GM23338 (cell line): ENCODE results near the gene CIRBP. TPM values are rescaled to one million over a fixed set of nuclear protein-coding genes. Genes with fewer than 3 reads are reported as not detected.
A peak's percentile ranks its signal among the peaks of the same experiment; 100 is the strongest.

Experiments used
- ATAC-seq: fragments of 200-7000 bp; cut with Tn5 transposase; 3 replicates; pipeline ENCODE4 v1.9.1; 2020
- DNase-seq: peaks from one replicate; pipeline ENCODE4 v3.0.0-alpha.2; 2015; ENCODE audit warnings: low spot score
- H2AFZ ChIP-seq: fragments of 200-600 bp; sonication (generic); 2 replicates; pipeline ENCODE4 v1.8.0; 2016; ENCODE audit warnings: antibody characterized with exemption, mild to moderate bottlenecking, moderate library complexity
- H3F3A ChIP-seq: fragments of 200-600 bp; sonication (generic); replicated peaks from 2 replicates; pipeline ENCODE4 v1.8.0; 2017; ENCODE audit warnings: antibody characterized with exemption, mixed run types, low read depth
- H3K27ac ChIP-seq: fragments of 200-600 bp; sonication (generic); 2 replicates; pipeline ENCODE4 v1.6.1; 2016; ENCODE audit warnings: low read depth
- H3K27me3 ChIP-seq: fragments of 200-600 bp; sonication (generic); 2 replicates; pipeline ENCODE4 v1.8.0; 2016; ENCODE audit warnings: mild to moderate bottlenecking, mixed run types, moderate library complexity; ENCODE audit not compliant: insufficient read depth
- H3K36me3 ChIP-seq: fragments of 200-600 bp; sonication (generic); 2 replicates; pipeline ENCODE4 v1.8.0; 2016; ENCODE audit warnings: mild to moderate bottlenecking; ENCODE audit not compliant: insufficient read depth
- H3K4me1 ChIP-seq: fragments of 200-600 bp; sonication (generic); 2 replicates; pipeline ENCODE4 v1.8.0; 2016; ENCODE audit warnings: mild to moderate bottlenecking, moderate library complexity; ENCODE audit not compliant: insufficient read depth
- H3K4me2 ChIP-seq: fragments of 200-600 bp; sonication (generic); 2 replicates; pipeline ENCODE4 v1.7.1; 2017; ENCODE audit warnings: mixed run types
- H3K4me3 ChIP-seq: fragments of 200-600 bp; sonication (generic); 2 replicates; pipeline ENCODE4 v1.6.1; 2016; ENCODE audit warnings: mixed run types
- H3K79me2 ChIP-seq: fragments of 200-600 bp; sonication (generic); replicated peaks from 2 replicates; pipeline ENCODE4 v1.8.0; 2017; ENCODE audit warnings: mild to moderate bottlenecking; ENCODE audit not compliant: insufficient read depth
- H3K9me2 ChIP-seq: fragments of 200-600 bp; sonication (generic); 2 replicates; pipeline ENCODE4 v1.8.0; 2017; ENCODE audit not compliant: insufficient read depth
- H4K20me1 ChIP-seq: fragments of 200-600 bp; sonication (generic); replicated peaks from 2 replicates; pipeline ENCODE4 v1.8.0; 2017; ENCODE audit warnings: mild to moderate bottlenecking; ENCODE audit not compliant: insufficient read depth
- H3K27ac Mint-ChIP-seq: 2 replicates; pipeline ENCODE4 v1.8.0; 2020; ENCODE audit warnings: inconsistent platforms, mild to moderate bottlenecking, moderate library complexity, mixed read lengths
- H3K27me3 Mint-ChIP-seq: 3 replicates; pipeline ENCODE4 v1.8.0; 2022; ENCODE audit warnings: low read depth, mild to moderate bottlenecking, moderate library complexity, mixed read lengths, inconsistent platforms; ENCODE audit not compliant: insufficient read depth, poor library complexity
- H3K36me3 Mint-ChIP-seq: 3 replicates; pipeline ENCODE4 v1.8.0; 2021; ENCODE audit warnings: low read depth, mild to moderate bottlenecking, inconsistent platforms, moderate library complexity, mixed read lengths
- H3K4me1 Mint-ChIP-seq: 3 replicates; pipeline ENCODE4 v1.8.0; 2020; ENCODE audit warnings: mild to moderate bottlenecking, inconsistent platforms, mixed read lengths
- H3K4me3 Mint-ChIP-seq: 3 replicates; pipeline ENCODE4 v1.8.0; 2021; ENCODE audit warnings: moderate library complexity, mild to moderate bottlenecking, inconsistent platforms, mixed read lengths
- H3K9me3 Mint-ChIP-seq: 3 replicates; pipeline ENCODE4 v1.8.0; 2020; ENCODE audit warnings: moderate library complexity, mild to moderate bottlenecking, inconsistent platforms, mixed read lengths
- CTCF ChIP-seq, 2 experiments: fragments of 200-600 bp in 1 of 2; sonication (generic) in 1 of 2; conservative IDR thresholded peaks; 2 replicates each; pipeline versions ENCODE4 v1.5.1 to v1.6.1; 2016 to 2017; ENCODE audit warnings: antibody characterized with exemption in 2 of 2, low read depth in 2 of 2, mild to moderate bottlenecking in 2 of 2, moderate library complexity in 1 of 2
- ETS1 ChIP-seq: IDR thresholded peaks from 2 replicates; pipeline ENCODE4 v1.6.1; 2016; ENCODE audit warnings: antibody characterized with exemption
- EZH2 ChIP-seq: fragments of 200-600 bp; sonication (generic); IDR thresholded peaks from one replicate; pipeline ENCODE4 v1.8.0; 2017; ENCODE audit warnings: antibody characterized with exemption, mild to moderate bottlenecking, low read depth; ENCODE audit not compliant: unreplicated experiment
- EZH2phosphoT487 ChIP-seq: fragments of 200-600 bp; sonication (generic); IDR thresholded peaks from one replicate; pipeline ENCODE4 v1.8.1; 2018; ENCODE audit warnings: antibody characterized with exemption; ENCODE audit not compliant: unreplicated experiment
- JUNB ChIP-seq: IDR thresholded peaks from one replicate; pipeline ENCODE4 v1.6.1; 2016; ENCODE audit warnings: antibody characterized with exemption; ENCODE audit not compliant: unreplicated experiment
- NANOG ChIP-seq: IDR thresholded peaks from 2 replicates; pipeline ENCODE4 v1.6.1; 2016; ENCODE audit warnings: antibody characterized with exemption, borderline replicate concordance
- POLR2AphosphoS5 ChIP-seq: IDR thresholded peaks from 2 replicates; pipeline ENCODE4 v1.6.1; 2016; ENCODE audit warnings: antibody characterized with exemption, low read depth
- REST ChIP-seq: IDR thresholded peaks from one replicate; pipeline ENCODE4 v1.6.1; 2018; ENCODE audit warnings: antibody characterized with exemption; ENCODE audit not compliant: unreplicated experiment
- ZNF331 ChIP-seq: fragments of 250-450 bp; sonication (Bioruptor Pico); IDR thresholded peaks from 2 replicates; pipeline ENCODE4 v1.5.0; 2020; ENCODE audit warnings: low read depth, mild to moderate bottlenecking, moderate library complexity
- polyA plus RNA-seq: library from polyadenylated mRNA; unstranded; fragments of >200 nt; fragmentation: Nextera tagmentation; extraction: Ambion mirVana; gene quantifications from 2 replicates; pipeline ENCODE4 v1.2.1, GENCODE V29; 2016
- total RNA-seq: library from RNA; depleted of rRNA; stranded (reverse); fragments of >200 nt; shearing (Covaris generic); gene quantifications from 2 replicates; pipeline ENCODE4 v1.2.3, GENCODE V29; 2014

The CIRBP gene
- total and polyA plus RNA-seq, 2 experiments from 2014 or later = 153 to 202 TPM

GRCh38 chr19:1296575-1297271 is 27.6 kb downstream of the CIRBP start:
- H3K79me2 ChIP-seq = no peaks in the 10 kb centered on the region
- no peak overlapping the region for H3K27ac Mint-ChIP-seq
- H3K36me3 Mint-ChIP-seq = no peaks in the 10 kb centered on the region
- no peaks in the 10 kb centered on the region for H3K9me2 ChIP-seq
- no peaks in the 10 kb centered on the region for H3K36me3 ChIP-seq
- peaks cover 4% of the 10 kb centered on the region; the same call in 1 of the 2 replicates for H3K27me3 ChIP-seq
- H3K9me3 Mint-ChIP-seq = no peaks in the 10 kb centered on the region
- no peaks in the 10 kb centered on the region for H3K4me1 ChIP-seq
- no peak for TF ChIP-seq EZH2
- no peak for TF ChIP-seq POLR2AphosphoS5
- no peak for TF ChIP-seq ETS1
- no peak for TF ChIP-seq JUNB
- no peak for TF ChIP-seq EZH2phosphoT487
- no peak for TF ChIP-seq NANOG
- no peak for TF ChIP-seq ZNF331
- H3K4me3 Mint-ChIP-seq = peak overlapping the region; percentile 37; the same call in 1 of the 3 replicates
- no peak for ATAC-seq
- peaks cover 5% of the 10 kb centered on the region; the same call in 1 of the 2 replicates for H3F3A ChIP-seq
- H4K20me1 ChIP-seq = no peaks in the 10 kb centered on the region
- no peak overlapping the region for H3K4me3 ChIP-seq
- H3K4me1 Mint-ChIP-seq = peaks cover 2% of the 10 kb centered on the region; the same call in 1 of the 3 replicates
- no peak for DNase-seq
- H3K27me3 Mint-ChIP-seq = peaks cover 10% of the 10 kb centered on the region
- no peak overlapping the region for H3K4me2 ChIP-seq
- H3K27ac ChIP-seq = no peak overlapping the region
- H2AFZ ChIP-seq = no peak overlapping the region

GRCh38 chr19:1298235-1298634 is 29.1 kb downstream of the CIRBP start:
- no peak for TF ChIP-seq JUNB
- Histone ChIP-seq H2AFZ (no peak overlapping the region), H3K27ac (no peak overlapping the region), H3K27me3 (peaks cover 4% of the 10 kb centered on the region; the same call in 1 of the 2 replicates), H3K4me2 (no peak overlapping the region), H3K36me3 (no peaks in the 10 kb centered on the region), H3K4me3 (no peak overlapping the region), H3F3A (peaks cover 5% of the 10 kb centered on the region; the same call in 1 of the 2 replicates), H3K4me1 (no peaks in the 10 kb centered on the region), H3K9me2 (no peaks in the 10 kb centered on the region), H4K20me1 (no peaks in the 10 kb centered on the region), H3K79me2 (no peaks in the 10 kb centered on the region)
- Mint-ChIP-seq H3K4me1 (peaks cover 2% of the 10 kb centered on the region; the same call in 1 of the 3 replicates), H3K27ac (no peak overlapping the region), H3K9me3 (no peaks in the 10 kb centered on the region), H3K27me3 (peaks cover 7% of the 10 kb centered on the region), H3K4me3 (no peak overlapping the region; the same call in 2 of the 3 replicates), H3K36me3 (no peaks in the 10 kb centered on the region)
- DNase-seq (no peak), ATAC-seq (no peak)

GRCh38 chr19:1299801-1300200 is 30.7 kb downstream of the CIRBP start:
- Histone ChIP-seq H3K4me1 (no peaks in the 10 kb centered on the region), H3K9me2 (no peaks in the 10 kb centered on the region), H2AFZ (no peak overlapping the region), H3K79me2 (no peaks in the 10 kb centered on the region), H3K27me3 (peaks cover 1% of the 10 kb centered on the region; the same call in 1 of the 2 replicates), H3K36me3 (no peaks in the 10 kb centered on the region), H3K4me2 (no peak overlapping the region), H3K27ac (no peak overlapping the region), H3F3A (peaks cover 8% of the 10 kb centered on the region; the same call in 1 of the 2 replicates), H4K20me1 (no peaks in the 10 kb centered on the region), H3K4me3 (no peak overlapping the region)
- no peaks in the 10 kb centered on the region for H3K9me3 Mint-ChIP-seq
- H3K4me1 Mint-ChIP-seq = no peaks in the 10 kb centered on the region; the same call in 2 of the 3 replicates
- H3K27me3 Mint-ChIP-seq = peaks cover 7% of the 10 kb centered on the region
- H3K27ac Mint-ChIP-seq = no peak overlapping the region
- no peak for DNase-seq
- H3K4me3 Mint-ChIP-seq = no peak overlapping the region
- no peaks in the 10 kb centered on the region for H3K36me3 Mint-ChIP-seq
- TF ChIP-seq NANOG (no peak), REST (no peak), CTCF (conservative IDR thresholded peaks at IDR 0.05; ENCODE audit: low read depth in 2 of 2) (no peak)
- no peak for ATAC-seq
